Measurements from ENCODE around the gene TPI1.

DNA sequence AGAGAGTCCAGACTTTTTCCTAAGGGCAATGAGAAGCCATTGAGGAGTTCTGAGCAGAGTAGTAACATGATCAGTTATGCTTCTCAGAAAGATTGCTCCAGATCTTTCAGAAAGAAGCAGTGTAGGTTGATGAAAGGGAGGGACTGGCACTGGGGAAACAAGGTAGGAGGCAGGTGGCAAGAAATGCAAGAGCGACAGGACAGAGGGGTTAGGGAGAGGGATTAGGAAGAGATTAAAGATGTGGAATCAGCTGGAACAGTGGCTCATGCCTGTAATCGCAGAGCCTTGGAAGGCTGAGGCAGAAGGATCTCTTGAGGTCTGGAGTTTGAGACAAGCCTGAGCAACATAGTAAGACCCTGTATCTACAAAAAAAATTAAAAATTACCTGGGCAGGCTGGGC lies 19.7 kb upstream of the TPI1 start:
- TF ChIP-seq CTCF (conservative IDR thresholded peaks at IDR 0.05; ENCODE audit: low read depth, low read length) (no peak), EZH2 (IDR thresholded peaks at IDR 0.05; ENCODE audit: low read length, unreplicated experiment) (no peak)
